ENCODE data around the gene SPSB1.

DNA sequence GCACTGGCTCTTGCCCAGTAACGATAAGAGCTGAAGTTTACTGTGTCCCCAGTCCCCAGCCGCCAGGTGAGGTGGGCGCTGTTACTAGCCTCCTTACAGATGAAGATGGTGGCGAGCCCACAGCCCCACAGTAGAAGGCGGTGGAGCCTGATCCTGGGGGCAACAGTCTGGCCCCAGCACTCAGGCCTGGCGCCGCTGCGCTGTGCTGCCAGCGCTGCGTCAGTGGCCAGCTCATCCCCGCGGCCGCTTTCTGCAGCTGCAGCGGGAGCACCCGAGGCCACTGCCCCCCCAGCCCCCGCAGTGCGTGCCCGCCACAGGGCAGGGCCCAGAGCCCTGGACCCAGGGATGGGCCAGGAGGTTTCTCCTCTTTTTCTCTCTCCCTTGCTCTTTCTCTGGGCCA lies 44.8 kb upstream of the SPSB1 start:
- TF ChIP-seq, protein P1, sequence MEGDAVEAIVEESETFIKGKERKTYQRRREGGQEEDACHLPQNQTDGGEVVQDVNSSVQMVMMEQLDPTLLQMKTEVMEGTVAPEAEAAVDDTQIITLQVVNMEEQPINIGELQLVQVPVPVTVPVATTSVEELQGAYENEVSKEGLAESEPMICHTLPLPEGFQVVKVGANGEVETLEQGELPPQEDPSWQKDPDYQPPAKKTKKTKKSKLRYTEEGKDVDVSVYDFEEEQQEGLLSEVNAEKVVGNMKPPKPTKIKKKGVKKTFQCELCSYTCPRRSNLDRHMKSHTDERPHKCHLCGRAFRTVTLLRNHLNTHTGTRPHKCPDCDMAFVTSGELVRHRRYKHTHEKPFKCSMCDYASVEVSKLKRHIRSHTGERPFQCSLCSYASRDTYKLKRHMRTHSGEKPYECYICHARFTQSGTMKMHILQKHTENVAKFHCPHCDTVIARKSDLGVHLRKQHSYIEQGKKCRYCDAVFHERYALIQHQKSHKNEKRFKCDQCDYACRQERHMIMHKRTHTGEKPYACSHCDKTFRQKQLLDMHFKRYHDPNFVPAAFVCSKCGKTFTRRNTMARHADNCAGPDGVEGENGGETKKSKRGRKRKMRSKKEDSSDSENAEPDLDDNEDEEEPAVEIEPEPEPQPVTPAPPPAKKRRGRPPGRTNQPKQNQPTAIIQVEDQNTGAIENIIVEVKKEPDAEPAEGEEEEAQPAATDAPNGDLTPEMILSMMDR (IDR thresholded peaks at IDR 0.05) = no peak
- TF ChIP-seq POLR2A (IDR thresholded peaks at IDR 0.05) = no peak

Measured in right lobe of liver (tissue), 4 donors.